ENCODE results near the gene ALG9.

- no peak for TF ChIP-seq POLR2A (IDR thresholded peaks at IDR 0.05)
- TF ChIP-seq, protein P1, sequence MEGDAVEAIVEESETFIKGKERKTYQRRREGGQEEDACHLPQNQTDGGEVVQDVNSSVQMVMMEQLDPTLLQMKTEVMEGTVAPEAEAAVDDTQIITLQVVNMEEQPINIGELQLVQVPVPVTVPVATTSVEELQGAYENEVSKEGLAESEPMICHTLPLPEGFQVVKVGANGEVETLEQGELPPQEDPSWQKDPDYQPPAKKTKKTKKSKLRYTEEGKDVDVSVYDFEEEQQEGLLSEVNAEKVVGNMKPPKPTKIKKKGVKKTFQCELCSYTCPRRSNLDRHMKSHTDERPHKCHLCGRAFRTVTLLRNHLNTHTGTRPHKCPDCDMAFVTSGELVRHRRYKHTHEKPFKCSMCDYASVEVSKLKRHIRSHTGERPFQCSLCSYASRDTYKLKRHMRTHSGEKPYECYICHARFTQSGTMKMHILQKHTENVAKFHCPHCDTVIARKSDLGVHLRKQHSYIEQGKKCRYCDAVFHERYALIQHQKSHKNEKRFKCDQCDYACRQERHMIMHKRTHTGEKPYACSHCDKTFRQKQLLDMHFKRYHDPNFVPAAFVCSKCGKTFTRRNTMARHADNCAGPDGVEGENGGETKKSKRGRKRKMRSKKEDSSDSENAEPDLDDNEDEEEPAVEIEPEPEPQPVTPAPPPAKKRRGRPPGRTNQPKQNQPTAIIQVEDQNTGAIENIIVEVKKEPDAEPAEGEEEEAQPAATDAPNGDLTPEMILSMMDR (IDR thresholded peaks at IDR 0.05): no peak
- no peak for TF ChIP-seq POLR2AphosphoS5 (IDR thresholded peaks at IDR 0.05)
These were observed 24.7 kb downstream of the ALG9 start for GRCh38 chr11:111846636-111847035.

Data from breast epithelium (tissue), 3 donors.